Measurements from ENCODE around the gene PIEZO2.

DNA sequence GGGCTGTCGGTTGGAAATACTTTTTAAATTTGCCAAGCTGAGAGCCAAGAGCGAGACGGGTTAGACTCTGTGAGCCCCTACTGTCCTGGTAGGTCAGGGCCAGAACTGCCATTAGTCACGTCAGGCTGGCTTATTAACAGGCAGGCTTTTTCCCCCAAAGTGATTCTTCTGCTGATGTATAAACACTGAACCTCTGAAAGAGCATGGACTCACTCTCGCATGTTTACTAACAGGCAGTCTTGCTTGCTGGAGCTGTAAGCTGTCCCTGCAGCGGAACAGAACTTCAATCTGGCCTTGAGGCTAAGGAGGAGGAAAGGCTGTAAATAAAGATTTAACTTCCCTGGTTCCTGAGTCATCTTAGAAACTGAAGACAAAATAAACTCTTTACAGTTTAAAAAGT is 288.4 kb downstream of the PIEZO2 start:
- TF ChIP-seq, protein P1, sequence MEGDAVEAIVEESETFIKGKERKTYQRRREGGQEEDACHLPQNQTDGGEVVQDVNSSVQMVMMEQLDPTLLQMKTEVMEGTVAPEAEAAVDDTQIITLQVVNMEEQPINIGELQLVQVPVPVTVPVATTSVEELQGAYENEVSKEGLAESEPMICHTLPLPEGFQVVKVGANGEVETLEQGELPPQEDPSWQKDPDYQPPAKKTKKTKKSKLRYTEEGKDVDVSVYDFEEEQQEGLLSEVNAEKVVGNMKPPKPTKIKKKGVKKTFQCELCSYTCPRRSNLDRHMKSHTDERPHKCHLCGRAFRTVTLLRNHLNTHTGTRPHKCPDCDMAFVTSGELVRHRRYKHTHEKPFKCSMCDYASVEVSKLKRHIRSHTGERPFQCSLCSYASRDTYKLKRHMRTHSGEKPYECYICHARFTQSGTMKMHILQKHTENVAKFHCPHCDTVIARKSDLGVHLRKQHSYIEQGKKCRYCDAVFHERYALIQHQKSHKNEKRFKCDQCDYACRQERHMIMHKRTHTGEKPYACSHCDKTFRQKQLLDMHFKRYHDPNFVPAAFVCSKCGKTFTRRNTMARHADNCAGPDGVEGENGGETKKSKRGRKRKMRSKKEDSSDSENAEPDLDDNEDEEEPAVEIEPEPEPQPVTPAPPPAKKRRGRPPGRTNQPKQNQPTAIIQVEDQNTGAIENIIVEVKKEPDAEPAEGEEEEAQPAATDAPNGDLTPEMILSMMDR (conservative IDR thresholded peaks at IDR 0.05) = no peak
- no peak for TF ChIP-seq ZFX (IDR thresholded peaks at IDR 0.05)

All from C4-2B (cell line).